HG03103 (cell line): ENCODE data around the gene TTC33.

Experiments used
- ATAC-seq: cut with Tn5 transposase; IDR thresholded peaks from one replicate; pipeline ENCODE4 v1.9.1; 2021; ENCODE audit warnings: low read depth; ENCODE audit not compliant: unreplicated experiment

Gene TTC33

DNA sequence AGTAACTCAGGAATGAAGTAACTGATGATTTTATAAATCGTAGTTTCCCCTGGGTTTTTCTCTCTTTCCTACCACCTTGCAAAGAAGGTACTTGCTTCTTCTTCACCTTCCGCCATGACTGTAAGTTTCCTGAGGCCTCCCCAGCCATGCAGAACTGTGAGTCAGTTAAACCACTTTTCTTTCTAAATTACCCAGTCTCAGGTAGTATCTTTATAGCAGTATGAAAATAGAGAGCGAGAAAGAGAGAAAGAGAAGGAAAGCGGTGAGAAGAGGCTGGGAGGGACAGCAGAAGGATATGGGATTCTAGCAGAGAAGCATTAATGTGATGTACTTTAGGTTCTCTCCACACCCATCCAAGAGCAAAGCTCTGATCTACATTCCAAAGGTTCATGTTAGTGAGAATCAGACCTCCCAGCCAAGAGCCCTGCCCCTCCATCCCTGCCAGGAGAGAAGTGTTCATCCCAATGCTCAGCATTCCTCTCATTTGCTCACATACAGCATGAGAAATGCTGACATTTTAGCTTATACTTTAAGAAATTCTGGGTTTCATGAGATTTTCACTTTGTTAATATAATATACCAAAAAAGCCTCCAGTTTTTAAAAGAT, 261.0 kb downstream of the TTC33 start:
- no peak for ATAC-seq

DNA sequence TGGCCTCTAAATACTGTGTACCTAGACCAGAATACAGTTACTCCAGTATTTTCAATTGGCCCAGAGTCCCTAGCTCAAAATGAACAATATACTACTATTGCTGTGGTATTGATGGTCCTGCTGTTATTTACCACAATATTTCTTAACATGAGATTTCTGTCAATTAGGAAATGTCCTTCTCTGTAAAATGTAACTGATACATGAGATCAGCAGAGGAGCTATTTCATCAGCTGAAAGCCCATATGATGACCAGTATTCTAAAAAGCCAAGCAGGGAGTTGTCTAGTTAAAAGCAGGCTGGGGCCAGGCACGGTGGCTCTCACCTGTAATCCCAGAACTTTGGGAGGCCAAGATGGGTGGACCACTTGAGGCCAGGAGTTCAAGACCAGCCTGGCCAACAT, 263.7 kb downstream of the TTC33 start:
- no peak for ATAC-seq

DNA sequence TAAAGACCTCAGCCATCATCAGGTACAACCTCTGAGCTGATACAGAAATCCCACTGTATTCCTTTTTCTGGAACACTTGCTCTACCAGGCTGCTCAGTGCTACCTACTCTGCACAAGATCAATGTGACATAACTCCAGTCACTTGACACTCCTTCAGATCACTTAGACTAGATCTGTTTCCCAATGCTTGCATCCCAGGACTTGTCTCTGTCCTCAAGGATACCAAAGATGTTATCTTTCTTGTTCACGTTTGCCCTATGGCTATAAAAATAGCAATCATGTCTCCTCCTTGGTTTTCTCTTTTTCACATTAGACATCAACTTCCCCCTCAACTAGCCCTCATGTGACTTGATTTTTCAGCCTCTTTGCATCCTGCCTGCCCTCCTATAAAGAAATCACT, 264.1 kb downstream of the TTC33 start:
- no peak for ATAC-seq

DNA sequence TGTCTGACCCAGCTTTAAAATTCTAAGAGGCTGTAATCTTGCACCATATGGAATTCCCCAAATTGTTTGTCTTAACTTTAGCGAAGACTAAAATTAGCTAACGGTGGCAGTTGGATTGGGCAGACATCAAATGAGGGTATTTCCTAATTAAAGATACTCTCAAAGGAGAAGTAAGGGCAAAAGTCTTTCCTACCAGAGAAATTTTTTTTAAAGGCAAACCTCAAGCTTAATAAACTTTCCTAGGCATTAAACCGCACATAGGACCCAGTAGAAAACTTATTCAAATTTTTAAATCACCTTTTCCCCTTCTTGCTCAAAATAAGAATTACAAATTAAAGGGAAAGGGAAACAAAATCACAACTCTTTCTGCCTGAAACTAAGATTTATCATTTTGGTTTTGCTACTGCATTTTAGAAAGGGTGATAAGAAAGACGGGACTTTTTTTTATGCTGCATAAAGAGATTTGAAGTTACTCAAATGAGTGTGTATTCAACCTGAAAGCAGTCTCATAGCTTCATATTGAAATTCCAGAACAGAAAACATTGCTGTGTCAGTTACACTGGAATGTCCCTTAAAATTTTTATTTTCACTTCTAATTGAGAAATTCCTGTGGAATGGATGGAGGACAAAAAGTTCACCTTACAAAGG, 265.2 kb downstream of the TTC33 start:
- ATAC-seq, result no peak

DNA sequence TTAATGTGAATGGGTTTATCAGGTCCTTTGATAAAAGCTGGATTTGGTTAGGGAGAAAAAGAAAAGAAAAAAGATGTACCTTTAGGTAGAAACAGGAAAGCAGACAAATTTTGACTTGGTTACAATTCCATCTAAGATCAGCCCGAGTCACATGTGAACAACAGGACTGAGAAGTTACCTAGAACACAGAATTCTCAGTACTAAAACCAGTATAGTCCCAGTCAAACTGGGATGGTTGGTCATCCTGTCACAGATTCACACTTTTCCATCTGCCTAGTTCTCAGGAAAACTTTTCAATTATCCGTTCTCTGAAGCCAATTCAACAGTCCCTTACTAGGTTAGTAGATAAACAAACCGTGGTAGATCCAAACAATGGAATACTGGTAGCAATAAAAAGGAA, 266.3 kb downstream of the TTC33 start:
- no peak for ATAC-seq

DNA sequence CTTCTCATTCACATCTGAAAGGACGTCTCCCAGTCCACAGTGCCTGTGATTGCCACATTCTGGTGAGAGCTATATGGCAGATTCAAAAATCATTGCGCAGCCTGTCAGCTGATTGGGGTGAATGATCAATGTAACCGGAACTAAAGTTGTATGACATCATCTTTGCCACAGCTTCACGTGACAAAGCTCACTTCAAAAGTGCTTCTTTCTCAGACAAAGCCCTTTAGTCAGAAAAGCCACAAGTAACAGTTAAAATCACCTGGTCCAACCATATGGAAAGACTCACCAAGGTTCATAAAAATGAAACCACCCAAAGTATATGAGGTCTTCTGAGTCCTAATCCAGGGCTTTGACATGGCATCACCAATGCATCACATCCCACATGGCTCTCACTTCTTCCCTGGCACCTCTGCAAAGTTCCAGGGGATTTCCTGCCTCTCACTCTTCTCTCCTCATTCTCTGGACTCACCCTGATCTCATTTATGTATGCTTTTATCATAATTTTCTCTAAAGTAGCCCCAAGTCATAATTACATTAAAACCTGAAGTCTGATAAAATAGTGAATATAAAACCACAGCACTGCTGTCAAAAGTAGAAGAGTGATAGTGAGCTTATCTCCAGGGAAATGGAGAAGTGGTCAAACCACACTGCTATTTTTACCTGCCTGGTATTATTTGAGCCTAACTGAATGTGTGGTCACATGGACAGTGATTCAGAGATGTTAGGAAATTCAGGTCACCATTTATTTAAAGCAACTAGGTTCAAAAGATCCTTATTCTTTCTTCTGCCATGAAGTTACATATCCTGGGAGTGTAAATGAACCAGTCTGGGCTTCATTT, 269.1 kb downstream of the TTC33 start:
- peak; percentile 33 for ATAC-seq

DNA sequence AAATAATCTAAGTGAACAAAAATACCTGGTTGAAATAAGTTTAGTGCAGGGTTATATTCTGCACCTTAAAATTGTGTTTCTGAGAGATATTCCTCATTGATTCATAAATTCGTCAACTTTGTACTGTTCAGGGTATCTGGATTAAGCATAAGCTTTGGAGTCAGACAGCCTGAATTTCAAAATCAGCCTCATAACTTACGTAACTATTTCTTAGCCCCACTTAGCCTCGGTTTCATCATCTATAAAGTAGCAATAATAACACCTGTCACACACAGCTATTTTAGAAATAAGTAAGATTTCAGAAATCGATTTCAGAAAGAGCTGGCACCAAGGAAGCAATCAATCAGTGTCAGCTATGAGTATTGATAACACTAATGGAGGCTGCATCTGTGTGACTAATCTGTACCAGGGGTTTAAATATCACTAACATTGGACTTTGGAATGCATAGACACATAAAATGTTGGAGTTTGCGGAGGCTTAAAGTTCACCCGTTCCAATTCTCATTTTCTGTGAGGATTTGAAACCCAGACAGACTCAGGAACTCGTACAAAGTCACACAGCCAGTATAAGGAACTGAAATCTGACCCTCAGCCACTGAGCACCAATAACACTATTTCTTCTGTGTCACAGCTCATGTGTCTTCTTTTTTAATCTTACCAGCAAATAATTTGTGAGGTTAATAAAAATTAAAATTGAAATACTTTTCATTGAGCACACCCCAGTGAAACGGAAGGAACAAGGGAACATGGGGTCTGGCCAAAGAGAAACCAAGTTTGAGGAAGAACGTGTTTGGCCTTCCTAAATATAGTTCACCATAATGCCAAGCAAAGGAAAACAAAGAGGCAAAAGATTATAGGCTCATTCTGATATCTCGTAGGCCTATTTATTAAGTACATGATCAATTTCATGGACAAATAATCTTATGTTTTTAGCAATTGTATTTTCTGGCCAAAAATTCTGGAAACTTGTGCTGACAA, 270.5 kb downstream of the TTC33 start:
- ATAC-seq, result peak; percentile 54

DNA sequence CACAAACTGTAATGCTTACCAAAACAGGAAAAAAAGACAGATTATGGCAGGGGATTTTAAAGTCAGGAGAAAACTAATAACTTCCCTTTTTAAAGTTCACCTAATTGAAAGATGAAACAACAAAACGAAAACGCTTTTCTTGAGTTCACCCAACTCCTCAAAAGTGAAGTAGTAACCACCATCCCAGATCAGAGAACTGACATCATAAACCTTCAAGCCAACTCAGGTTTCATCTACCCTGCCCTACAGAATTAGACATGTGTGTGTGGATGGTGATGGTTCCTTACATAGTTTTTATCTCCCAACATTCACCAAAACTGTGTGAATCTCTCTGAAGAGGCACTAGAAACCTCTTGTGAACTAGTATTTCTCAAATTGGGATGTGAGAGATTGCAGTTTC, 271.3 kb downstream of the TTC33 start:
- peak; percentile 37 for ATAC-seq

DNA sequence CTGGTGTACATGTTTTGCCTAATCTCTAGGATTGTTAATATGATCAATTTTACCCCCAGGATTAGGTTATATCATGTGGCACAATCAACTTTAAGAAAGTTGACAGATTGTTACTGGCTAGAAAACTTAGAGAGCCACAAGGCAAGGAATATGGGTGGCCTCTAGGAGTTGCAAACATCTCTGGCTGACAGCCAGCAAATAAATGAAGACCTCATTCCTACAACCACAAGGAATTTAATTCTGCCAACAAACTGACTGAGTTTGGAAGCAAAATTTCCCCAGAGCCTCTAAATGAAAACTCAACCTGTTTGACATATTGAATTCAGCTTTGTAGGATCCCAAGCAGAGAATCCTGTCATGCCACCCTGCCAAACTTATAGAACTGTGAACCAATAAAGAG, 272.4 kb downstream of the TTC33 start:
- no peak for ATAC-seq

DNA sequence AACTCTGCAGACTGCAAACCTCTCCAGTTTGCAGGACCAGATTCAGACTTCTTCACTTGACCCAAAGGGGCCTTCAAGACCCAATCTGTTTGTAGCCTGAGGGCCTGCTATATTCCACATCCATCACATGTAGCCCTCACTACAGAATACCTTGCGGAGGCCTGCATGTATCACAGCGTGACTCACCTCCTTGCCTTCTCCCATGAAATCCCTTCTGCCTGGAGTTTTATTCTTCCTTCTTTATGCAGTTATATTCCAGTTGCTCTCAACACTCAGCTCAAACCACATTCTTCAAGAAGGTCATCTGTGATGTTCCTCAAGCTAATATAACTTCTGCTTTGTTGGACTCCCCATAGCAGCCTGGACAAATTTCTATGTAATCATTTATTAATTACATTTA, 274.5 kb downstream of the TTC33 start:
- no peak for ATAC-seq

DNA sequence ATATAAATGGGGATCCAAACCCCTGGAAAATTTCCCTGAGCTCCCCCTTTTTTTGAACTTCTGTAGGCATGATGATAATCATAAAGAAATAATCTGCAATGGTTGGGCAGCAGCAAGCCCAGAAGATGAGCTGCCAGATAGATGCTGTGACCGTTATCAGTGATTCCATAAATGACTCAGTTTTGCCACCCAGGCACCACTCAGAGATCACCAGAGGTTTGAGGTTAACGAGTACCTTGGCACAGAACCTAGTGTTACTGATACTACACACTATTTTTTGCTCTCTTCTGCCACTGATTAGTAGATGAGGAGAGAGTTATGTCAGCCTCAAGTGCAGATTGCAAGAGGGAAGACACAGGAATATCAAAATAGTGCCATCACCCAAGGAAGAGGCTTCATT, 275.4 kb downstream of the TTC33 start:
- no peak for ATAC-seq

DNA sequence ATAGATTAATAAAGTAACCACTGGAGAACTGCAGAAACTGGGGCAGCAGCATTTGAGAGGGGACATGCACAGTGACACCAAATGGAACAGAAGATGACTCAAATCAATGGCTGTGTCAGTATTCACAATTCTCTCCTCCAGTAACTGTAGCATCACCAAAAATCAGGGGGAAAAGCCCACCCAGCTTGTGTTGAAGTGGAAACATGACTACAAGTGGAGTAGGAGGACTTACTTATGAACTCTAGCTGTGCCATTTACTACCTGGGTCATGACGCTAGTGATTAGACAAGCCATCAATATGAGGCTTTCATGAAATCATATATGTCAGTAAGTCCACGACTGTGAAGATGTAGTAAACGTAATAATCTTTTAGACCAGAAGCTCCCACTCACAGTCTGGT, 275.8 kb downstream of the TTC33 start:
- ATAC-seq, result no peak

DNA sequence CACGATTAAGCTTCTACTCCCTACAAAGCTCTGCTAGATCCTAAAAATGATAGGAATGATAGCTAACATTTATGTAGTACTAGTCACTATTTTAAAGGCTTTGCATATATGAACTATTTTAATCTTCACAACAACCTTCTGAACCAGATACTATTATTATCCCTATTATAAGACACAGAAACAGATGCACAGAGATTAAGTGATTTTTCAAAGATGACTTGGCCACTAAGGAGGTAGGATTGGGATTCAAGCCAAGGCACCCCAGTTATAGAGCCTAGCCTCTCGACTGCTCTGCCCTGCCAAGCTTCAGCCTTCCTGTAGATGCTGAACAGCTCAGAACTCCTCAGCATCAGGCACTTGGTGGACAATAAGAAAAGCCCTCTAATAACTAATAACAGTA, 277.0 kb downstream of the TTC33 start:
- ATAC-seq, result no peak

DNA sequence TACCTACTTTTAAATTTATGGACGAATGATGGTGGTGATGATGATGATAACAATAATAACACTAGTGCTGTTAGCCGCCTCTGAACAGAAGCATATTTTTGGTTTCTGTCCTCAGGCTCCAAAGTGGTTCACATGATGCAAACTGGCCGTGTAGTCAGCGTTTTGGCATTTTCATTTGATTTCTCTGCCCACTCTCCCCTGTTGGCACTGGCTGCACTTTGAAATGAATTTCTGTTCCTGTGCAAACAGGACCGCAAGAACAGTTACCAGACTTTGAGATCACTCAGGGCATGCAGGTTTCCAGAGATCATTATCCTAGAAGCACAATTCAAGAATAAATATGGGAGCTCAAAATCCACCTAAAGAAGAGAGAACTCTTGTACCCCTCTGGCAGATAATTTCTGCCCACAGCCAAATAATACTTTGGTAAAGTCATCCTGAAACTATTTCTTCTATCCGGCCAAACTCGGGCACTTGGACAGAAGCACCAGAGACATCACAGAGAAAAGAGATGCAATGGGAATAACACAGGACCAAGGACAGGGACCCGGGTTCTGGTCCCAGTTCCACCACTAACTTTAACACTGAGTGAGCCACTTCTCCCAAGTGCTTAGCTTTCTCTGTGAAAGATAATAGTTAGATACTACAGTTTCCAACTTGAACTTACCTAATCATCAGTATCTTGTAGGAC, 277.8 kb downstream of the TTC33 start:
- no peak for ATAC-seq

DNA sequence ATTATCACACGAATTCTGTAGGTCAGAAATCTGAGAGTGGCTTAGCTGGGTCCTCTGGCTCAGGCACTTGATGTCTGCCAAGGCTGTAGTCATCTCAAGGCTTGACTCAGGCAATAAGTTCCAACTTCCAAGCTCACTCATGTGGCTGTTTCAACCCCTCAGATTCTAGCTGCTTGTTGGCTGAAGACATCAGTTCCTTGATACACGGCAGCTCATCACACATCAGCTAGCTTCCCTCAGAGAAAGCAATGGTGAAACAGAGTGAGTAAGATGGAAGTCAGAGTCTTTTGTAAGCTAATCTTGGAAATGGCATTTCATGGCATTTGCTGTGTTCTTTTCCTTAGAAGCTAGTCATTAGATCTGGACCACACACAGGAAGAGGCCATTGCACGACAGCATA, 280.2 kb downstream of the TTC33 start:
- no peak for ATAC-seq

DNA sequence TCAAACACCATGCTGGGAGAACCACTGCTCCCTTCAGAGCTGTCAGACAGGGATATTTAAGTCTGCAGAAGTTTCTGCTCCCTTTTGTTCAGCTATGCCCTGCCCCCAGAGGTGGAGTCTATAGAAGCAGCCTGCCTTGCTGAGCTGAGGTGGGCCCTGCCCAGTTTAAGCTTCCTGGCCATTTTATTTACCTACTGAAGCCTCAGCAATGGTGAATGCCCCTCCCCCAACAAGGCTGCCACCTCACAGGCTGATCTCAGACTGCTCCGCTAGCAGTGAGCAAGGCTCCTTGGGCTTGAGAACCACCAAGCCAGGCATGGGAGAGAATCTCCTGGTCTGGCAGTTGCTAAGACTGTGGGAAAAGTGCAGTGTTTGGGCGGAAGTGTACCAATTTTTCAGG, 281.5 kb downstream of the TTC33 start:
- ATAC-seq, result no peak

DNA sequence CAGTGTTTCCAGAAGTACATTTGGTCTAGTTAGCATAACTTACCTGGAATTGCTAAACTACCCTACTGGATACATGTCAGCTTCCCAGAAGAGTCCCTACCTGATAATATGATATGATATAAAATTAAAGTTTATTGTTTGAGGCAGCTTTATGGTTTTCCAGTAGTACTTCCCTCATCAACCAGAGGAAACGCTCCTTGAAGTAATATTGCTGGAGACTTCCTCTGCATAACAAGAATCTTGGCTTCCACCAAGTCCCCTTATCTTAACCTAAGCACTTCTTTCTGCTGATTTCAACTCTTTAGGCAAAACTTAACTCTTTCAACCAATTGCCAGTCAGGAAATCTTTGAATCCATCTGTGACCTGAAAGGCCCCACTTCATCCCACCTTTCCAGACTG, 290.3 kb downstream of the TTC33 start:
- no peak for ATAC-seq

DNA sequence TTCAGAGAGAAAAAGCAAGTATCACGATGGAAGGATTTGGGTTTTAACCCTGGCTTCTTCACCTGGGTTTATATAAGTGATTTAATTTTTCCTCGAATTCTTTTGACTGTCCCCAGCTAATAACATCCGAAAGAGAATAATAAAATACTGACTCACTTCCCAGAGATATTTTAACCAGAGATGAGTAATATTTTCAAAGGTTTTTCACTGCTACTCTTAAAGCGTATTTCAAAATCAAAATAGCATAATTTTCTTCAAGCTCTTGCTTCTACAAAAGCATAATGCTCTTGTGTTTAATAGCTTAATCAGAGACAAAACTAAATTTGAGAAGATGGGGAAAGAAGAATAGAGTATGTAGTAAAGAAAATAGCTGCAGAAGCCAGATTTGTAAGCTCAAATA, 291.2 kb downstream of the TTC33 start:
- no peak for ATAC-seq
